ENCODE results near the gene SERGEF. TPM values are rescaled to one million over a fixed set of nuclear protein-coding genes. Genes with fewer than 3 reads are reported as not detected.

The SERGEF gene
- total and polyA plus RNA-seq, 2 of the 13 experiments (the other 11 are each of a cell fraction or from before 2014, with no cell fraction given): 54.5 to 114 TPM

- TF ChIP-seq STAT6 (CRISPR knock-in tag; IDR thresholded peaks at IDR 0.05; ENCODE audit: borderline replicate concordance): 0 out of 2 replicates have a peak, but pooled peaks have one; percentile 83
- no peak for TF ChIP-seq HDAC6 (IDR thresholded peaks at IDR 0.05; ENCODE audit: low read depth, low read length)
- peak; percentile 61; the same call in 1 of the 2 replicates for TF ChIP-seq ISL2 (CRISPR knock-in tag; IDR thresholded peaks at IDR 0.05)
- TF ChIP-seq ATF4 (CRISPR knock-in tag; IDR thresholded peaks at IDR 0.05): peak in 1 of 2 experiments; percentile 60; a peak in 2 of 4 replicates
- TF ChIP-seq ZNF678 (CRISPR knock-in tag; IDR thresholded peaks at IDR 0.05): no peak
- no peak for TF ChIP-seq LRRFIP1 (CRISPR knock-in tag; conservative IDR thresholded peaks at IDR 0.05)
- no peak for TF ChIP-seq TBP (CRISPR knock-in tag; IDR thresholded peaks at IDR 0.05)
- peak; percentile 60 for TF ChIP-seq CREB1 (IDR thresholded peaks at IDR 0.05)
- TF ChIP-seq CREB1 (CRISPR knock-in tag; IDR thresholded peaks at IDR 0.05): peak; percentile 72
- TF ChIP-seq SALL2 (CRISPR knock-in tag; IDR thresholded peaks at IDR 0.05): no peak
- TF ChIP-seq RXRB (CRISPR knock-in tag; IDR thresholded peaks at IDR 0.05; ENCODE audit: borderline replicate concordance): peak; percentile 86
- 0 out of 4 replicates have a peak, but pooled peaks of 1 of the 2 experiments have one; percentile 51 for TF ChIP-seq HMGXB4 (CRISPR knock-in tag; IDR thresholded peaks at IDR 0.05; ENCODE audit: borderline replicate concordance in 1 of 2, low read depth in 1 of 2)
- TF ChIP-seq ZNF556 (CRISPR knock-in tag; IDR thresholded peaks at IDR 0.05; ENCODE audit: borderline replicate concordance): no peak
- no peak for TF ChIP-seq TCF12 (IDR thresholded peaks at IDR 0.05)
- no peak for TF ChIP-seq TCF12 (CRISPR knock-in tag; IDR thresholded peaks at IDR 0.05)
- TF ChIP-seq DZIP1 (CRISPR knock-in tag; IDR thresholded peaks at IDR 0.05): no peak
Observed at GRCh38 chr11:18000760-18001159, 12.1 kb downstream of the SERGEF start (continued).
